Stimulated activated CD4-positive, alpha-beta T cell treated with anti-CD3 and anti-CD28 coated beads, Interleukin-12 subunit alpha, Interleukin-12 subunit beta, amount 100 ng/mL, for 24 hours (primary cell): Measurements from ENCODE around the gene RPS16.

Source experiments
- DNase-seq, 2 experiments: peaks; one replicate each; pipeline ENCODE4 v3.0.0-alpha.2; 2020; ENCODE audit warnings: low read depth in 2 of 2

RPS16 gene

DNA sequence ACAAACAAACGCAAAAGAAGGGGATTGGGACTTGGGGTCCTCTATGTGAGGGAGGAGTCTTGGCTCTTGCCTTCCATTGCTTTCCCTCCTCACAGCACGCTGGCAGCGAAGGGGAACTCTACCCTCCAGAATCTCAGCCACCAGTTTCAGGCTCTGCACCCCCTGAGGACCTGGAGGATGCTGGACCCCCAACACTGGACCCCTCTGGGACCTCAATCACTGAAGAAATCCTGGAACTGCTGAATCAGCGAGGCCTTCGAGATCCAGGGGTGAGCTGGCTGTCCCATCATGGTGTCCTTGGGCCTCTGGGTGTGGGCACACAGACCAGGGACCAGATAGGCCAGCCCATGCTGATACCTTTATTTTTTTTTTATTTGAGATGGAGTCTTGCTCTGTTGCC lies 13.7 kb downstream of the RPS16 start:
- DNase-seq = no peak

- no peak for DNase-seq
Measured at GRCh38 chr19:39420769-39421168, 15.0 kb downstream of the RPS16 start.

DNA sequence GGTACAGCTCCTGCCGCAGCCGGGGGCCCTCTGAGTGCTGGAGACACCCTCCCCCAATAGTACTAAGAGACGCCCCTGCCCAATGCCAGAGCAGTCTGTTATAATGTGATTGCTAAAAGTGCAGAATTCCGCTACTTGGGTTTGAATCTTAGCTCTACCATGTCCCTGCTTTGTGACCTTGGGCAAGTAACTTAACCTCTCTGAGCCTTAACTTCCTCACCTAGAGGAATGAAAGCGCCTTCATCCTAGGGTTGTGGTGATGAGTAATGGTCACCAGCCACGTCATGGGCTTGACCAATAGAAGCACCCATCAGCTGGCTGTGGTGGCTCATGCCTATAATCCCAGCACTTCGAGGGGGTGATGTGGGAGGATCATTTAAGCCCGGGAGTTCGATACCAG lies 16.7 kb downstream of the RPS16 start:
- DNase-seq = no peak

DNA sequence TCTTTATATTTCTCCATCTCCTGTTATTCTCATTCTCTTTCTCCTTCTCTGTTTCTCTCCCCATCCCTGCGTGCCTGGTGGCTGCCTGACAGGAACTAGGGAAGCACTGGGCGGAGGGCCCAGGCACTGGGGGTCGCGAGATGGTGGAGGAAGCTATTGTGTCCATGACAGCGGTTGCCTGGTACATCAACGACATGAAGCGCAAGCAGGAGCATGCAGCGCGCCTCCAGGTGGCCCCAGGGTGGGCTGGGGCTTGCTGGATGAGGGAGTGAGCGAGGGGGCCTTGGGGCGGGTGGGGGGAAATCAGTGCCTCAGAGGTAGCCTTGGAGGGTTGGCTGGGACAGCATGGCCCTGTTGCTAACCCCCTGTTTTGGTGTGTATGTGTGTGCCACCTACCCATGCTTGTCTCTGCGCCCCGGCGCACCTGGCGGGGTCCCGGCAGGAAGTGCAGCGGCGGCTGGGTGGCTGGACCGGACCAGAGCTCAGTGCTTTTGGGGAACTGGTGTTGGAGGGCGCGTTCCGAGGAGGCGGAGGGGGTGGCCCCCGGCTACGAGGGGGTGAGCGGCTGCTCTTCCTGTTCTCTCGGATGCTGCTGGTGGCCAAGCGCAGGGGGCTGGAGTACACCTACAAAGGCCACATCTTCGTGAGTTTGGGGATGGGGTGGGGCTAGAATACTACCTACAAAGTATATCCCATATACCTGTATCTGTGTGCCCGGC lies 18.1 kb downstream of the RPS16 start:
- DNase-seq = no peak

DNA sequence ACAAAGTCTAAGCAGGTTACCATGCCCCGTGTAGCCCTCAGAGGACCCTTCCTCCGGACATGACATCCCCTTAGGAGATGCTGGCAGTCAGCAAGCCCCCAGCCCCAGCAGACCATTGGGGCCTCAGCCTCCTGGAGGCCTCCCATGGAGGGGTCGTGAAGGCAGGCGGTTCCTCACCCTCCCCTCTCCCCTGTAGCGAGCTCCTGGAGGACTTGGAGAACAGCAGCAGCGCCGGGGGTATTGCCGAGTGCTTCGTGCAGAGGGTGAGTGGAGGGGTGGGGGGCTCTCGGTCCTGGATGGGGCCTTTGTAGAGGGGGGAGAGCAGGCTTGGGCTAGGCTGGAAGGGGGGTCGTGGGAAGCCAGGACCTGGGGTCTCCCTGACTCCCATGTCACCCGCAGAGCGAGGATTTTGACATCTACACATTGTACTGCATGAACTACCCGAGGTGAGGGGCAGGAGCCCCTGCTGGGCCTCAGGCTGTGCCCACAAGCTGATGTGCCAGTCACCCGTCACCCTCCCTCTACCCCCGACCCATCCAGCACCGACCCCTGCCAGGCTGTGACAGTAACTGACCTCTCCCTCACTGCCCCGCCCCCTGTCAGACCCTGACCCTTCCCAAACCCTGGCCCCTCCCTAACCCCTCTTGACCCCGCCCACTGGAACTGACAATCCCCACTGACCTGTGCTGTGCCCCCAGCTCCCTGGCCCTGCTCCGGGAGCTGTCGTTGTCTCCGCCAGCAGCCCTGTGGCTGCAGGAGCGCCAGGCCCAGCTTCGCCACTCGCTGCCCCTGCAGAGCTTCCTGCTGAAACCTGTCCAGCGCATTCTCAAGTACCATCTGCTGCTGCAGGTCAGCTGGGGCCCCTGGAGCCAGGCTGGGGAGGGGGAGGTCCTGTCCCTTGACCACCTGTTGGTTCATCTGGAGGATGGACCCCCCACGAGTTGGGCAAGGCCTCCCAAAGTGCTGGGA lies 19.3 kb downstream of the RPS16 start:
- no peak for DNase-seq

DNA sequence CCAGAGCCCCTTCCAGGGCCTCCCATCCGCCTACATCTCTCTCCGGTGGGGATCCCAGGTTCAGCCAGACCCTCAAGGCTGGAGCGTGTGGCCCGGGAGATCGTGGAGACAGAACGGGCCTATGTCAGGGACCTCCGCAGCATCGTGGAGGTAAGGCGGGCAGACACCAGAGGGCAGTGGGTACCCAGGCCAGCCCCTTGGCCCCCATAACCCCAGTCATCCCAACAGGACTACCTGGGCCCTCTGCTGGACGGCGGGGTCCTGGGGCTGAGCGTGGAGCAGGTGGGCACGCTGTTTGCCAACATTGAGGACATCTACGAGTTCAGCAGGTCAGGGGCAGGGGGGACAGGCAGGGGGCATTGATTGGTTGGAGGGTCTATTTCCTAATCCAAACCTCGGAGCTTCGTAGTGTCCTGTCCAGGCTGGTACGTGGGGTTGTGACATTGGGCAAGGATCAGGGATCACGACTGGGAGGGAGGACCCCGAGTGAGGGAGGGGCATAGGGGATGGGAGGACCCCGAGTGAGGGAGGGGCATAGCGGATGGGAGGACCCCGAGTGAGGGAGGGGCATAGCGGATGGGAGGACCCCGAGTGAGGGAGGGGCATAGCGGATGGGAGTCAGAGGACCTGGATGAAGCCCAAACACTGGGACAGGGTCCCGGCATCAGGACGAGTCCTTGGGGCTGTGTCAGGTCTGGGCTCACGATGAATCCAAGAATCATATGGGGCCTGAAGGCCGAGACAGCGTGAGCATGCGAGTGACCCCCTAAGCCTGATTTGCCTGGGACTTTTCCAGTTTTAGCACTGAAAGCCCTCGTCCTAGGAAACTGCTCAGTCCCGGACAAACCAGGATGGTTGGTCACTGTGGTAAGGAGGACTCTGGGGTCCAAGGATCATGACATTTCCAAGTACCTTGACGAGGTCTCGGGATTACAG lies 20.4 kb downstream of the RPS16 start:
- DNase-seq = no peak

DNA sequence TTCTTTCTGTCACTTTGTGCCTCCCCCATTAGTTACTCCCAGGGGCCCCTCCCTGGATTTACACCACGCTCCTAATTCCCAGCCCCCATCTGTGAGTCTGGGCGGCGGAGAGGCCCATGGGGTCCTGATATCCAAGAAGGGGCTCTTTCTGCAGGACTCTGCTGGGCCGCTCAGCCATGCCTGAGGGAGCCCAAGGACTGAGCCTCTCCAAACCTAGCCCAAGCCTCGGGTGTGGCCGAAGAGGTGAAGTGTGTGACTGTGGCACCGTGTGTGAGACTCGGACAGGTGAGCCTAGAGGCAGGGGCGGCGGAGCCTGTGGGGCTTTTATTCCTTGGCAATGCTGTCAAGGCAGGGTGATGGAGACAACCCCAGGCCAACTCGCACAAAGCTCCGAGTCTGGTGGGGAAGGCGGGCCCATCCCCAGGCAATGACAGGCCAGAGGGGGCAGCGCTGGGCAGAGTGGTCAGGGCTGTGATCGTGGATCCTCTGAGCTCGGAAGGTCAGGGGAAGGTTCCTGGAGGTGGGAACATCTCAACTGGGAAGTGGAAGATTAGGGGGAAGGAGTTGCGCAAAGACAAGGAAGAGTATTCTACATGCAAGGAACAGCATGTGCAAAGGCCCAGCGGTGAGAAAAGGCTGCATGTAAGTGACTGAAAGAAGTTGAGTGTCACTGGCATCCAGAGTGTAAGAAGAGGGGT lies 21.7 kb downstream of the RPS16 start:
- DNase-seq = no peak

- no peak for DNase-seq
Measured at GRCh38 chr19:39413272-39413910, 22.4 kb downstream of the RPS16 start.

GRCh38 chr19:39412867-39413271 lies 22.9 kb downstream of the RPS16 start:
- DNase-seq = no peak

DNA sequence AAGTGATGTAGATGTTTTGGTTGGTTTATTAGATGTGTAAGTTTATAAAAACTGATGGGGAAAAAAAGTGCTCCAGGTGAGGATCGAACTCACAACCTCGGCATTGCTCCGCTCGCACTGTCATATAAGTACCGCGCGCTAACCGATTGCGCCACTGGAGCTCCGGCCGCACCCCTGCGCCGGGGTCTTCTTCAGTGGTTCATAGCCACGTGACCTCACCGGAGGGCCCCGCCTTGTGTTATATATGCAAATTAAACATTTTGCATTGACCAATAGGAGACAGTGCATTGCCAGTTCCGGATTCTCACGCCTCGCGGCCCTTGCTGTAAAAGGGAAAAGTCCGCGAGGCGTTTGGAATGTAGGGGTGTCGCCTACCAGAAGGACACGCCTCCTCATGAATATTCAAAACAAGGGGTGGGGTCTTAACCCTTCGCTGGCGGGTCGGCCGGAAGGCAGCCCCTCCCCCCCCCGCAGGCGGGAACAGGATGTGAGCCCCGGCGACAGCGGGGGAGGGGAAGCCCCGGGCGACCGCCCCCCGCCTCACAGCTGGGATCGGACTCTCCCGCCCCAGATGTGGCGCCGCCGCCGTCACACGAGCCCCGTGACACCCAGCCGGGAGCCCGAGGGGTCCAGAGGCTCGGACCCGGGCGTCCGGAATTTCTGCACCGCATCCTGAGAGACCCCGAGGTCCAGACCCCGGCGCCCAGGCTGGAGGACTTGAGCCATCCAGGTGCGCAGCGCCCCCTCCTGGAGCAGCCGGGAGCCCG lies 23.5 kb downstream of the RPS16 start, which contains the start of gene PLEKHG2:
PLEKHG2 (plus strand) TSS at position 570 of the 767 bp plus-strand sequence. CDS start 1,418 bp downstream, outside the sequence.
- DNase-seq = peak; percentile 96 to 98

- DNase-seq = peak; percentile 81 to 93
Measured at GRCh38 chr19:39411832-39412099, 24.0 kb downstream of the RPS16 start.

DNA sequence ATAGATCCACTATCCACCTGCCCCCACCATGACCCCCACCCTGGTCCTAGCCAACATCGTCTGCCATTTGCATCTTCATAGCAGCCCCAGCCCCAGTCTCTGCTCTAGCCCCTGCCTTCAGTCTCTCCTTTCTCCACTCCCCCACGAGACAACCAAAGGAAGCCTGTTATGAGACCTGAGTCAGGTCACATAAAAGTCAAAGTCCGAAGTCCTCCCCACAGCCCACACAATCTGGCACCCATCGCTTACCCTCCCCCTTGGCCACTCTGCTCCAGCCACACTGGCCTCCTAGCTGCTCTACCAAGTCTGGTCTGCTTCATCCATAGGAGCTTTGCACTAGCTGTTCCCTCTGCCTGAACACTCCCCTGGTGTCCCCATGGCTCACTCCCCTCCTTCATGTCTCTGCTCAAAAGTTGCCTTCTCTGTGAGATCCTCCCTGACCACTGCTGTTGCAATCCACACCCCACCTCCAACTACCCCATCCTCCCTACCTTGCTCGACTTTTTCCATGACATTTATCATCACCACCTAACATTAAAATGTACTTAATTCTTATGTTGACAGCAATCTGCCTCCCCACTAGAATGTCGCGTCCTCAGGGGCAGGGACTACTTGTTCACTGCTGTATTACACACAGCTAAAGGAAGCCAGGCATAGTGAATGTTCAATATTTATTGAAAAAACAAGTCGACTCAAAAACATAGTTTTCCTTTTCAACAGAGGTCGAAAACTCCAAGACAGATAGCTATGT lies 24.5 kb downstream of the RPS16 start:
- DNase-seq = no peak

- DNase-seq = no peak
Measured at GRCh38 chr19:39410831-39411080, 25.0 kb downstream of the RPS16 start.

- DNase-seq = peak in 1 of 2 experiments; percentile 51
Measured at GRCh38 chr19:39410017-39410830, 25.5 kb downstream of the RPS16 start.

- DNase-seq = peak; percentile 54 to 66
Measured at GRCh38 chr19:39409208-39410016, 26.3 kb downstream of the RPS16 start.

DNA sequence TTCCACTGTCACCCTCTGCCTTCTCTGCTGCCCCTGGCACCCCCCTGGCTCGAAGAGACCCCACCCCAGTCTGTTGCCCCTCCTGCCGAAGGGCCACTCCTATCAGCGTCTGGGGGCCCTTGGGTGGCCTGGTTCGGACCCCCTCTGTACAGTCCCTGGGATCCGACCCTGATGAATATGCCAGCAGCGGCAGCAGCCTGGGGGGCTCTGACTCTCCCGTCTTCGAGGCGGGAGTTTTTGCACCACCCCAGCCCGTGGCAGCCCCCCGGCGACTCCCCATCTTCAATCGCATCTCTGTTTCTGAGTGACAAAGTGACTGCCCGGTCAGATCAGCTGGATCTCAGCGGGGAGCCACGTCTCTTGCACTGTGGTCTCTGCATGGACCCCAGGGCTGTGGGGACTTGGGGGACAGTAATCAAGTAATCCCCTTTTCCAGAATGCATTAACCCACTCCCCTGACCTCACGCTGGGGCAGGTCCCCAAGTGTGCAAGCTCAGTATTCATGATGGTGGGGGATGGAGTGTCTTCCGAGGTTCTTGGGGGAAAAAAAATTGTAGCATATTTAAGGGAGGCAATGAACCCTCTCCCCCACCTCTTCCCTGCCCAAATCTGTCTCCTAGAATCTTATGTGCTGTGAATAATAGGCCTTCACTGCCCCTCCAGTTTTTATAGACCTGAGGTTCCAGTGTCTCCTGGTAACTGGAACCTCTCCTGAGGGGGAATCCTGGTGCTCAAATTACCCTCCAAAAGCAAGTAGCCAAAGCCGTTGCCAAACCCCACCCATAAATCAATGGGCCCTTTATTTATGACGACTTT lies 27.1 kb downstream of the RPS16 start:
- DNase-seq = no peak
